Lower leg skin (tissue), 3 donors: ENCODE data around the gene ARHGAP23.

Experiments used
- POLR2A ChIP-seq, 2 donors: fragments of 450-650 bp; IDR thresholded peaks; one replicate each; pipeline ENCODE4 v1.6.1; 2016 to 2017; ENCODE audit warnings: antibody characterized with exemption in 2 of 2, mild to moderate bottlenecking in 1 of 2, moderate library complexity in 1 of 2
- TF ChIP-seq, protein P1 (sequence below), 3 donors: fragments of 450-650 bp; IDR thresholded peaks; one replicate each; pipeline ENCODE4 v1.5.1; 2016; ENCODE audit warnings: antibody characterized with exemption in 3 of 3, mild to moderate bottlenecking in 3 of 3, moderate library complexity in 2 of 3

DNA sequence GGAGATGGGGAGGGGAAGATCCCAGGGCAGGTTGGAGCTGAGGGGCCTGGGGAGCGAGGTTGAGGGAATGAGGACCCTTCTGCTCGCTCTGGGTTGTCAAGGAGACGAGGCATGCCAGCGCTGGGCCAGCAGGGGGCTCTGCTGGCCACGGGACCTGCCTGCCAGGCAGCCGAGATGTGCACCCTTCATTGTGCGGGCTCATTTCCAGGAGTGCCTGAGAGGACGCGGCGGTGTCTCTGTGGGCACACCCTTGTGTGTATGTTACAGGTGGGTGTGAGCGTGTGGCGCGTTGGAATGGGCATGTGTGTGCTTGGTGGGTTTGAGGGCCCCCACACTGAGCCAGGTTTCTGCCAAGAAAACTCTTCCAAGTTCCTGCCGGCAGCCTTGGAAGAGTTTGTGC, 15.9 kb downstream of the ARHGAP23 start:
- no peak for TF ChIP-seq POLR2A (IDR thresholded peaks at IDR 0.05)
- TF ChIP-seq, protein P1, sequence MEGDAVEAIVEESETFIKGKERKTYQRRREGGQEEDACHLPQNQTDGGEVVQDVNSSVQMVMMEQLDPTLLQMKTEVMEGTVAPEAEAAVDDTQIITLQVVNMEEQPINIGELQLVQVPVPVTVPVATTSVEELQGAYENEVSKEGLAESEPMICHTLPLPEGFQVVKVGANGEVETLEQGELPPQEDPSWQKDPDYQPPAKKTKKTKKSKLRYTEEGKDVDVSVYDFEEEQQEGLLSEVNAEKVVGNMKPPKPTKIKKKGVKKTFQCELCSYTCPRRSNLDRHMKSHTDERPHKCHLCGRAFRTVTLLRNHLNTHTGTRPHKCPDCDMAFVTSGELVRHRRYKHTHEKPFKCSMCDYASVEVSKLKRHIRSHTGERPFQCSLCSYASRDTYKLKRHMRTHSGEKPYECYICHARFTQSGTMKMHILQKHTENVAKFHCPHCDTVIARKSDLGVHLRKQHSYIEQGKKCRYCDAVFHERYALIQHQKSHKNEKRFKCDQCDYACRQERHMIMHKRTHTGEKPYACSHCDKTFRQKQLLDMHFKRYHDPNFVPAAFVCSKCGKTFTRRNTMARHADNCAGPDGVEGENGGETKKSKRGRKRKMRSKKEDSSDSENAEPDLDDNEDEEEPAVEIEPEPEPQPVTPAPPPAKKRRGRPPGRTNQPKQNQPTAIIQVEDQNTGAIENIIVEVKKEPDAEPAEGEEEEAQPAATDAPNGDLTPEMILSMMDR (IDR thresholded peaks at IDR 0.05): peak in 1 of 3 donors; percentile 71
